Fibroblast of lung (primary cell): ENCODE results near the gene SLC9A8. TPM values are rescaled to one million over a fixed set of nuclear protein-coding genes. Genes with fewer than 3 reads are reported as not detected.

ENCODE experiments used
- DNase-seq, 2 donors: peaks; one replicate each; pipeline versions ENCODE4 v3.0.0 to v3.0.0-alpha.2; 2010; ENCODE audit warnings: low read depth in 2 of 2
- H2AFZ ChIP-seq: 2 replicates; pipeline ENCODE4 v1.5.1; 2012; ENCODE audit warnings: low read length, control low read depth, inconsistent platforms
- H3K27ac ChIP-seq: 2 replicates; pipeline ENCODE4 v1.5.1; 2011; ENCODE audit warnings: low read length, control low read depth; ENCODE audit not compliant: insufficient read depth
- H3K27me3 ChIP-seq: 2 replicates; pipeline ENCODE4 v1.5.1; 2011; ENCODE audit warnings: mild to moderate bottlenecking, low read length; ENCODE audit not compliant: control insufficient read depth, insufficient read depth
- H3K36me3 ChIP-seq: 2 replicates; pipeline ENCODE4 v1.5.1; 2011; ENCODE audit warnings: low read length; ENCODE audit not compliant: control insufficient read depth, insufficient read depth
- H3K4me1 ChIP-seq: 2 replicates; pipeline ENCODE4 v1.5.1; 2011; ENCODE audit warnings: low read length; ENCODE audit not compliant: control insufficient read depth, insufficient read depth; ENCODE audit errors: extremely low read depth
- H3K4me2 ChIP-seq: 2 replicates; pipeline ENCODE4 v1.5.1; 2011; ENCODE audit warnings: low read length, control low read depth; ENCODE audit not compliant: insufficient read depth; ENCODE audit errors: extremely low read depth
- H3K4me3 ChIP-seq, 4 experiments: fragments of 200-600 bp in 1 of 4; sonication (generic) in 1 of 4; replicated peaks in 1 of 4; 2 replicates each; pipeline ENCODE4 v1.5.1; 2011 to 2016; ENCODE audit warnings: low read length in 4 of 4, low read depth in 3 of 4, mild to moderate bottlenecking in 3 of 4, control low read depth in 2 of 4, inconsistent platforms in 1 of 4, mixed read lengths in 1 of 4; ENCODE audit not compliant: insufficient read depth in 1 of 4; ENCODE audit errors: control extremely low read depth in 1 of 4
- H3K79me2 ChIP-seq: 2 replicates; pipeline ENCODE4 v1.5.1; 2012; ENCODE audit warnings: mild to moderate bottlenecking, low read length, inconsistent platforms; ENCODE audit not compliant: control insufficient read depth, insufficient read depth
- H3K9ac ChIP-seq: 2 replicates; pipeline ENCODE4 v1.5.1; 2011; ENCODE audit warnings: mild to moderate bottlenecking, low read length, control low read depth; ENCODE audit not compliant: insufficient read depth
- H3K9me3 ChIP-seq: 2 replicates; pipeline ENCODE4 v1.5.1; 2012; ENCODE audit warnings: low read depth, low read length; ENCODE audit not compliant: control insufficient read depth, insufficient read depth
- H4K20me1 ChIP-seq: 2 replicates; pipeline ENCODE4 v1.5.1; 2011; ENCODE audit warnings: low read length; ENCODE audit not compliant: control insufficient read depth, insufficient read depth; ENCODE audit errors: extremely low read depth
- EZH2 ChIP-seq: IDR thresholded peaks from 2 replicates; pipeline ENCODE4 v1.5.1; 2012; ENCODE audit warnings: low read length, control low read depth, mild to moderate bottlenecking; ENCODE audit errors: missing control alignments
- polyA plus RNA-seq, 2 donors: library from polyadenylated mRNA; depleted of rRNA in 1 of 2; stranded (reverse) in 1 of 2; unstranded in 1 of 2; fragments of >200 nt; gene quantifications; 2 replicates each; pipeline ENCODE4 v1.2.1, GENCODE V29; 2011 to 2012; ENCODE audit warnings: missing spikeins in 1 of 2
- total RNA-seq: library from RNA; depleted of rRNA; stranded (reverse); fragments of >200 nt; gene quantifications from 2 replicates; pipeline ENCODE4 v1.2.1, GENCODE V29; 2014
- TF ChIP-seq, protein P1 (sequence below), 2 donors: IDR thresholded peaks in 1 of 2; conservative IDR thresholded peaks in 1 of 2; 1 replicate in 1 of 2; 2 replicates in 1 of 2; pipeline ENCODE4 v1.5.1; 2011 to 2012; ENCODE audit warnings: low read length in 2 of 2, control low read depth in 1 of 2, inconsistent platforms in 1 of 2, low read depth in 1 of 2, mild to moderate bottlenecking in 1 of 2

The SLC9A8 gene
- total and polyA plus RNA-seq, 2 donors (not counting 1 experiment from before 2014, with no cell fraction given): 2.4 to 15.5 TPM

DNA sequence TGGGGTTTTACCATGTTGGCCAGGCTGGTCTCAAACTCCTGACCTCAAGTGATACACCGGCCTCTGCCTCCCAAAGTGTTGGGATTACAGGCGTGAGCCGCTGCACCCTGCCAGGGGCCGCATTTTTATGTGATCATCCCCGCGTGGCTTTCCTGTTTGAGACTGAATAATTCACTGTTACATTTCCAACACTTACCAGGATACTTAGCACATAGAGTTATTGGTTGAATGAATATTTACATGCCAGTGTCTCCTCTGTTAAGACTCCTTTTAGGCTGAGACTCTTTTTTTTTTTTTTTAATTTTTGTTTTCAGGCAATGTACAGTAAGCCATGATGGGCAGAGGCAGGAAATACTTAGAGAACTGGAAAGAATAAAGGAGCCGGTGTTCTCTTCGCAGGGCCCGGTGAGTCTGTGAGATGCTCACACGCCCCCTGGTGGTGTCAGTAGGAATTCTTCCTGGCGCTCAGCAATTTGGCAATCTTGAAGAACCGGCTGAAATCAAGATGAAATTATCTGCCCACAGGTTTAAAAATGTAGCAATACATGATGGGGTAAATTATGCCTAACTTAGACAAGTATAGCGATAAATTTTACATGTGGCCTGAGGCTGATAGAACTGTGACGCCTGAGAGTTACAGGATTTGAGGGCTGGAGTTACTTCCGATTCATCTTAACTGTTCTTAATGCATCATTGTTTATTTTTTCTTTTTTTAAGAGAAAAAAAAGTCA lies 115.9 kb downstream of the SLC9A8 start:
- H3K4me3 ChIP-seq: peak overlapping the region in 2 of 4 experiments; percentile 30 to 33
- TF ChIP-seq, protein P1, sequence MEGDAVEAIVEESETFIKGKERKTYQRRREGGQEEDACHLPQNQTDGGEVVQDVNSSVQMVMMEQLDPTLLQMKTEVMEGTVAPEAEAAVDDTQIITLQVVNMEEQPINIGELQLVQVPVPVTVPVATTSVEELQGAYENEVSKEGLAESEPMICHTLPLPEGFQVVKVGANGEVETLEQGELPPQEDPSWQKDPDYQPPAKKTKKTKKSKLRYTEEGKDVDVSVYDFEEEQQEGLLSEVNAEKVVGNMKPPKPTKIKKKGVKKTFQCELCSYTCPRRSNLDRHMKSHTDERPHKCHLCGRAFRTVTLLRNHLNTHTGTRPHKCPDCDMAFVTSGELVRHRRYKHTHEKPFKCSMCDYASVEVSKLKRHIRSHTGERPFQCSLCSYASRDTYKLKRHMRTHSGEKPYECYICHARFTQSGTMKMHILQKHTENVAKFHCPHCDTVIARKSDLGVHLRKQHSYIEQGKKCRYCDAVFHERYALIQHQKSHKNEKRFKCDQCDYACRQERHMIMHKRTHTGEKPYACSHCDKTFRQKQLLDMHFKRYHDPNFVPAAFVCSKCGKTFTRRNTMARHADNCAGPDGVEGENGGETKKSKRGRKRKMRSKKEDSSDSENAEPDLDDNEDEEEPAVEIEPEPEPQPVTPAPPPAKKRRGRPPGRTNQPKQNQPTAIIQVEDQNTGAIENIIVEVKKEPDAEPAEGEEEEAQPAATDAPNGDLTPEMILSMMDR (conservative IDR thresholded peaks at IDR 0.05 in 1 of 2, IDR thresholded peaks at IDR 0.05 in 1 of 2; ENCODE audit: low read depth in 1 of 2, low read length in 2 of 2): peak; percentile 87
- no peak for TF ChIP-seq EZH2
- H3K4me2 ChIP-seq: peak overlapping the region; percentile 75
- H2AFZ ChIP-seq: peak overlapping the region; percentile 71
- no peaks in the 10 kb centered on the region for H4K20me1 ChIP-seq
- H3K9me3 ChIP-seq: no peaks in the 10 kb centered on the region
- no peaks in the 10 kb centered on the region for H3K36me3 ChIP-seq
- H3K27me3 ChIP-seq: no peaks in the 10 kb centered on the region
- H3K27ac ChIP-seq: no peak overlapping the region
- H3K79me2 ChIP-seq: no peaks in the 10 kb centered on the region
- DNase-seq: peak; percentile 75 to 89
- H3K9ac ChIP-seq: no peak overlapping the region
- H3K4me1 ChIP-seq: no peaks in the 10 kb centered on the region

DNA sequence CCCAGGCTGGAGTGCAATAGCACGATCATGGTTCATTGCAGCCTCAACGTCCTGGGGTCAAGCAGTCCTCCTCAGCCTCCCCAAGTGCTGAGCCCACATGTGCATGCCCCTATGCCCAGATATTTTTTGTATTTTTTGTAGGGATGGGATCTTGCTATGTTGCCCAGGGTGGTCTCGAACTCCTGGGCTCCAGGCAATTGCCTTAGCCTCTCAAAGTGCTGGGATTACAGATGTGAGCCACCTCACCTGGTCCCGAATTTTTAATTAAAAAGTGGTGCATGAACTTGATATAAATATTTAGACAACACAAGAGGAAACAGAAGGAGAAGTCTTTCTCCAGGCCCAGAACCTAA lies 116.5 kb downstream of the SLC9A8 start:
- TF ChIP-seq, protein P1 (conservative IDR thresholded peaks at IDR 0.05 in 1 of 2, IDR thresholded peaks at IDR 0.05 in 1 of 2; ENCODE audit: low read depth in 1 of 2, low read length in 2 of 2): no peak
- no peak for TF ChIP-seq EZH2
- no peak for DNase-seq
- H3K4me2 ChIP-seq: peak overlapping the region; percentile 75
- no peaks in the 10 kb centered on the region for H3K36me3 ChIP-seq
- no peaks in the 10 kb centered on the region for H4K20me1 ChIP-seq
- H3K27me3 ChIP-seq: no peaks in the 10 kb centered on the region
- no peak overlapping the region for H3K9ac ChIP-seq
- no peak overlapping the region for H3K4me3 ChIP-seq
- H3K27ac ChIP-seq: no peak overlapping the region
- H3K79me2 ChIP-seq: no peaks in the 10 kb centered on the region
- no peaks in the 10 kb centered on the region for H3K9me3 ChIP-seq
- no peaks in the 10 kb centered on the region for H3K4me1 ChIP-seq
- no peak overlapping the region for H2AFZ ChIP-seq

DNA sequence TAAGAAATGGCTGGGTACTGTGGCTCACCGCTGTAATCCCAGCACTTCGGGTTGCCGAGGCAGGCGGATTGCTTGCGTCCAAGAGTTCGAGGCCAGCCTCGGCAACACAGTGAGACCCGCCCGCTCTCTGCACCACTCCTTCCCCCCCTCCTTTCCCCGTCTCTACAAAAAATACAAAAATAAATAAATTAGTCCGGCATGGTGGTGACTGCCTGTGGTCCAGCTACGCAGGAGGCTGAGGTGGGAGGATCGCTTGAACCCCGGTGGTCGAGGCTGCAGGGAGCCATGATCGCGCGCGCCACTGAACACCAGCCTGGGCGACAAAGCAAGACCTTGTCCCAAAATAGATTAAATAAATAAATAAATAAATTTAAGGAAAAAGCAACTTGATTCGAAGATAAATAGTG lies 123.1 kb downstream of the SLC9A8 start:
- Histone ChIP-seq H3K27ac (peak overlapping the region; percentile 41), H3K9ac (no peak overlapping the region)
- TF ChIP-seq EZH2: no peak
- TF ChIP-seq, protein P1 (conservative IDR thresholded peaks at IDR 0.05 in 1 of 2, IDR thresholded peaks at IDR 0.05 in 1 of 2; ENCODE audit: low read depth in 1 of 2, low read length in 2 of 2): no peak

More for the DNA sequence above, 123.1 kb downstream of the SLC9A8 start:
- no peaks in the 10 kb centered on the region for H3K27me3 ChIP-seq
- H3K36me3 ChIP-seq: no peaks in the 10 kb centered on the region
- no peaks in the 10 kb centered on the region for H4K20me1 ChIP-seq
- peaks cover 11% of the 10 kb centered on the region for H3K4me1 ChIP-seq
- peak overlapping the region; percentile 30 to 98 (median 74) for H3K4me3 ChIP-seq
- peak overlapping the region; percentile 89 for H2AFZ ChIP-seq
- no peaks in the 10 kb centered on the region for H3K9me3 ChIP-seq
- no peak for DNase-seq
- peaks cover 44% of the 10 kb centered on the region for H3K79me2 ChIP-seq
- peak overlapping the region; percentile 64 for H3K4me2 ChIP-seq
